Prostate gland (tissue), 2 donors: Measurements from ENCODE around the gene IMPDH2. TPM values are rescaled to one million over a fixed set of nuclear protein-coding genes. Genes with fewer than 3 reads are reported as not detected.

Experiments used
- DNase-seq: peaks from one replicate; pipeline ENCODE4 v3.0.0-alpha.2; 2019; ENCODE audit warnings: low spot score
- H3K27ac ChIP-seq, 2 donors: fragments of 200-600 bp; sonication (generic); 2 replicates each; pipeline ENCODE4 v1.5.1; 2017 to 2019
- H3K27me3 ChIP-seq: fragments of 200-600 bp; sonication (generic); replicated peaks from 2 replicates; pipeline ENCODE4 v1.5.1; 2019; ENCODE audit not compliant: insufficient read depth
- H3K36me3 ChIP-seq, 2 donors: fragments of 200-600 bp; sonication (generic); 1 replicate in 1 of 2; 2 replicates in 1 of 2; pipeline versions ENCODE4 v1.5.1 to v1.8.1; 2017 to 2019
- H3K4me1 ChIP-seq: fragments of 200-600 bp; sonication (generic); replicated peaks from 2 replicates; pipeline ENCODE4 v1.5.1; 2019
- H3K4me3 ChIP-seq, 2 donors: fragments of 200-600 bp; sonication (generic); 2 replicates each; pipeline ENCODE4 v1.5.1; 2017 to 2019
- H3K9me3 ChIP-seq: fragments of 200-600 bp; sonication (generic); 2 replicates; pipeline ENCODE4 v1.5.1; 2017
- POLR2A ChIP-seq: fragments of 450-650 bp; IDR thresholded peaks from one replicate; pipeline ENCODE4 v1.6.1; 2016; ENCODE audit warnings: antibody characterized with exemption, mild to moderate bottlenecking
- POLR2AphosphoS5 ChIP-seq: sonication (generic); formaldehyde crosslinking; IDR thresholded peaks from one replicate; pipeline ENCODE4 v1.6.1; 2017; ENCODE audit warnings: antibody characterized with exemption
- WGBS: methylation state at CpG from one replicate; pipeline ENCODE4 v1.1.5; 2018; 5-methylcytosine and 5-hydroxymethylcytosine counted together
- intact Hi-C: fragments of 100-400 bp; cut with DNase I; formaldehyde crosslinking; loops from one replicate; pipeline ENCODE4 v1.14.2; 2022
- total RNA-seq, 2 donors: library from RNA; depleted of rRNA; stranded (reverse); fragments of >200 nt; gene quantifications; one replicate each; pipeline ENCODE4 v1.1.0, GENCODE V29; 2016
- TF ChIP-seq, protein P1 (sequence below), 4 experiments: fragments of 200-600 bp in 2 of 4; fragments of 450-650 bp in 2 of 4; sonication (generic) in 2 of 4; IDR thresholded peaks; 1 replicate in 3 of 4; 2 replicates in 1 of 4; pipeline ENCODE4 v1.5.1; 2016 to 2019; ENCODE audit warnings: antibody characterized with exemption in 4 of 4, mild to moderate bottlenecking in 2 of 4, moderate library complexity in 2 of 4

The IMPDH2 gene
- total RNA-seq, 2 donors from 2014 or later, result 110 to 186 TPM

DNA sequence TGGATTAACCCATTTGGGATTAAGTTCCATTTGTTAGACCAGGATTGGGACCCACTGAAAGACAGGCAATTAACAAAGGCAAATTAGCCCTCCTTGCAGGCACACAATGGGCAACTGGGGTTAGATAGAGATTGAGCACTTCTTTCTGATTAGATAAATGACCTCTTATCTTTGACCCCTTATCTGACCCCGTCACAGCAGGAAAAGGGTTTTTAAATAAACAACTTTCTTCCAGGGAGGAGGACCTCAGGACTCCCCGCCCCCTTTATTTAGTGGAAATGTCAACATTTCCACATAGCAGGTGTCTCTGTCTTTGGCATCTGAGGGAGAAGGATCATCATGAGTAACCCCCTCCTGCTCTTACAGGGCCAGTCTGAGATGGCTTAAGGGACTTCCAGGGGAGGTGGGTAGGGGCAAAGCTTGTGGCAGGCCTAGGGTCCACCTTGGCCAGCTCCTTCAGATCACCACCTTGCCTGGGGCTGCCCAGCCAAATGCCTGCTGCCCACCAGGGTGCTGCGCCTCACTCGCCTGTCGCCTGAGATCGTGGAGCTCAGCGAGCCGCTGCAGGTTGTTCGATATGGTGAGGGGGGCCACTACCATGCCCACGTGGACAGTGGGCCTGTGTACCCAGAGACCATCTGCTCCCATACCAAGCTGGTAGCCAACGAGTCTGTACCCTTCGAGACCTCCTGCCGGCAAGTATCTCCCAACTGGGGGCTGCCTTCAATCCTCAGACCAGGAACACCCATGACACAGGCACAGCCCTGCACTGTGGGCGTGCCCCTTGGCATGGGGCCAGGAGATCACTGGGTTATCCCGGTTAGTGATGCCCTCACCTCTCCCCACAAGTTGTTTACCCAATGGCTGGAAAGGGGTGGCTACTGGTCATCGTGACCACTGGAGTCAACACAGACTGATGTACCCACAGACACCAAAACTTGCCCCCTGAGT lies 24.6 kb downstream of the IMPDH2 start:
- WGBS, result 84% methylated on average over 16 of the region's 16 CpGs
- H3K27ac ChIP-seq, result no peak overlapping the region
- no peaks in the 10 kb centered on the region for H3K27me3 ChIP-seq
- no peak for DNase-seq
- TF ChIP-seq POLR2A (no peak), POLR2AphosphoS5 (no peak)
- TF ChIP-seq, protein P1, sequence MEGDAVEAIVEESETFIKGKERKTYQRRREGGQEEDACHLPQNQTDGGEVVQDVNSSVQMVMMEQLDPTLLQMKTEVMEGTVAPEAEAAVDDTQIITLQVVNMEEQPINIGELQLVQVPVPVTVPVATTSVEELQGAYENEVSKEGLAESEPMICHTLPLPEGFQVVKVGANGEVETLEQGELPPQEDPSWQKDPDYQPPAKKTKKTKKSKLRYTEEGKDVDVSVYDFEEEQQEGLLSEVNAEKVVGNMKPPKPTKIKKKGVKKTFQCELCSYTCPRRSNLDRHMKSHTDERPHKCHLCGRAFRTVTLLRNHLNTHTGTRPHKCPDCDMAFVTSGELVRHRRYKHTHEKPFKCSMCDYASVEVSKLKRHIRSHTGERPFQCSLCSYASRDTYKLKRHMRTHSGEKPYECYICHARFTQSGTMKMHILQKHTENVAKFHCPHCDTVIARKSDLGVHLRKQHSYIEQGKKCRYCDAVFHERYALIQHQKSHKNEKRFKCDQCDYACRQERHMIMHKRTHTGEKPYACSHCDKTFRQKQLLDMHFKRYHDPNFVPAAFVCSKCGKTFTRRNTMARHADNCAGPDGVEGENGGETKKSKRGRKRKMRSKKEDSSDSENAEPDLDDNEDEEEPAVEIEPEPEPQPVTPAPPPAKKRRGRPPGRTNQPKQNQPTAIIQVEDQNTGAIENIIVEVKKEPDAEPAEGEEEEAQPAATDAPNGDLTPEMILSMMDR (IDR thresholded peaks at IDR 0.05), result no peak
- intact Hi-C loops, result loop anchor here (5.0 to 10.0 kb wide), 2 partner anchors 87 to 410 kb away; partner anchors contain the start of genes ARIH2, RHOA and TCTA
- H3K4me3 ChIP-seq, result no peak overlapping the region
- H3K9me3 ChIP-seq, result no peaks in the 10 kb centered on the region
- no peaks in the 10 kb centered on the region for H3K36me3 ChIP-seq
- H3K4me1 ChIP-seq, result peaks cover 13% of the 10 kb centered on the region

DNA sequence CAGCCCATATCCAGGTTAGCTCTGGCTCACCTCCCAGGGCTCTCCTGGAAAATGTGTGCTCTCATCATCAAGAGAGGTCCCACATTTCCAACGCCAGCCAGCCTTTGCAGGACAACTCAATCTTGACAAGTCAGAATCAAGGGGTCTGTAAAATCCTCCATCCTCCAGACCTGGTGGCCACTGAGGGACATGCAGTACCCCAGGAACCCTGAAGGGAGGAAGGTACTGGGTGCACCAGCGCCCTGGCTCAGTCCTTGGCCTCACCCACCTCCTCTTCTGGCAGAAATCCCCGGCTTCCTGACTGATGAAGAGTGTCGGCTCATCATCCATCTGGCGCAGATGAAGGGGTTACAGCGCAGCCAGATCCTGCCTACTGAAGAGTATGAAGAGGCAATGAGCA lies 28.0 kb downstream of the IMPDH2 start:
- TF ChIP-seq POLR2AphosphoS5, result no peak
- Histone ChIP-seq H3K36me3 (no peaks in the 10 kb centered on the region), H3K4me3 (no peak overlapping the region), H3K27ac (no peak overlapping the region), H3K9me3 (no peaks in the 10 kb centered on the region), H3K4me1 (peaks cover 4% of the 10 kb centered on the region), H3K27me3 (no peaks in the 10 kb centered on the region)
- intact Hi-C loops, result loop anchor here (10.0 kb wide), 1 partner anchor 414 kb away; the partner anchor contains the start of genes RHOA and TCTA
- WGBS, result 90% methylated on average over 6 of the region's 6 CpGs
- DNase-seq, result no peak

DNA sequence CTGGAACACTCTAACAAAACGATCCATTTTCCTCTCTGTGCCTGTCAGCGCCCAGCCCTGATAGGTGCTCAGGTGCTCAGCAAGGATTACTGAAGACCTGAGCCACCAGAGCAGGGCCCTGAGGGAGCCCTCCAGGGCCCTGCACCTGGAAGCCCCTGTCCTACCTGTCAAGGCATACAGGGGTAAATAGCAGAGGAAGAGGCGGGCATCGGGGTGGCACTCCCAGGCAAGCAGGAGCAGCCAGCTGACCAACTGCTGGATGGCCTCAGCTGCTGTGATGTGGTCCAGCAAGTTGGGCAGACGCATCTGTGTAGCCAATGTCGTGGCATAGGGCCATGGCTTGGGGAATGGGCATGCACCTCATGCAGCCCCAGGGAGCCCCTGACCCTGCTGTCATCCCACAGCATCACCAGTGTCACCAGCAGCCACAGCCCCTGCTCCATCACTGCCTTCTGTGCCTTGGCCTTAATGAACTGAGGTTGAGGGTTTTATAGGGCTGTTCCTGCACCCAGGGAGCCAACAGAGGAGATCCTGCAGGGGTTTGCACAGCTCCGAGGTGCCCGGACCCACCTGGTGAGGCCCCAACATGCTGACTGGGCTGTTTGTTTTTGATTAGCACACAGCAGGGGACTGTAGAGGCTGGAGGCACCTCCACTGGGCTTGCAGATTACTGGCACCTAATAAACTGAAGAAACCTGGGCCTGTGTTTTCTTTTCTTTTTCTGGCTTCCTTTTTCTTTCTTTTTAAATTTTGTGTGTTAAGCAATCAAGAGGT lies 29.9 kb downstream of the IMPDH2 start:
- no peaks in the 10 kb centered on the region for H3K4me1 ChIP-seq
- no peaks in the 10 kb centered on the region for H3K9me3 ChIP-seq
- no peaks in the 10 kb centered on the region for H3K27me3 ChIP-seq
- H3K27ac ChIP-seq, result no peak overlapping the region
- WGBS, result 80% methylated on average over 8 of the region's 8 CpGs
- no peak for DNase-seq
- no peaks in the 10 kb centered on the region for H3K36me3 ChIP-seq
- intact Hi-C loops, result no loop called here
- TF ChIP-seq, protein P1 (IDR thresholded peaks at IDR 0.05), result no peak
- TF ChIP-seq POLR2A, result no peak
- no peak for TF ChIP-seq POLR2AphosphoS5
- no peak overlapping the region for H3K4me3 ChIP-seq

DNA sequence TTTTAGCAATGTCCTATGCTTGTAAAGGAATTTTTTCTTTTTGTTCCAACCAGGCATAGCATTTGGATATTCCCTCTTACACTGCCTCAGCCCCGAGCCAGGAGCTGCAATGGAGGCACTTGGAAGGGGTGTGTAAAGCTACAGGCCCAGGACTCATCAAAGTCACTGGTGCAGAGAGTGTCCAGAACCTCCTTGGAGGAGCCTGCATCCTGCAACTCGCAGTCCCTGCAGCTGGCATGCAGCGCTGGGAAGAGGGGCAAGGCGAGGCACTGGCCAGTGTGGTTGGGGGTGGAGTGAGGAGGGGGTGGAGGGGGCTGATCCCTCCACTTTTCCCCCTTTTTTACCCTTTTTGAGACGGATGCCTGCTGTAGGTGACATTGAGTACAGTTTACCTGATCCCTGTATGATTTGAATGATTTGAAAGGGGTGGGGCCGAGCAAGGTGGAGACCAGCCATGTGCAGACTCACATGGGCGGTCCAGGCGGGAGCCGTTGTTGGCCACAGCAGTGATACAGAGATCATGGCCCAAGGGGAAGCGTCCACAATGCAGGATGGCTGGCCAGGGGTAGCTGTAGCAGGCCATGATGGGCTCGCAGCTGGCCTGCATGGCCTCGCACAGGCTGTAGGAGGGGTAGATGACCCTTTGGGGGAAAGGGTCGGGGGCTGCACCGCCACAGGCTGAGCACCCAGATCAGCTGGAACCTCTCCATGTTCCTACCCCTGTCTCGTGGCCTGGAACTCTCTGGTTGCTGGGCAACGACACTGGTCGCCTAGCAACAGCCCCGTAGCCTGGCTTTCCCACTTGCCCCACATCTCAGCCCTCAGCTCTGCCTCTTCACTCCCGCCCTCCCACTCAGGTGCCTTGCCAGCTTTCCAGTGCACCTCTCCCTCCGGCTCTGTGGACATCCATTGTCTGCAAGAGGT lies 31.2 kb downstream of the IMPDH2 start:
- TF ChIP-seq, protein P1 (IDR thresholded peaks at IDR 0.05), result no peak
- TF ChIP-seq POLR2AphosphoS5, result no peak
- no peak for TF ChIP-seq POLR2A
- WGBS, result 74% methylated on average over 20 of the region's 20 CpGs
- H3K27ac ChIP-seq, result no peak overlapping the region

More for the DNA sequence above, 31.2 kb downstream of the IMPDH2 start:
- no peaks in the 10 kb centered on the region for H3K36me3 ChIP-seq
- intact Hi-C loops, result no loop called here
- H3K4me1 ChIP-seq, result no peaks in the 10 kb centered on the region
- DNase-seq, result no peak
- H3K4me3 ChIP-seq, result no peak overlapping the region
- no peaks in the 10 kb centered on the region for H3K9me3 ChIP-seq
- no peaks in the 10 kb centered on the region for H3K27me3 ChIP-seq
